ENCODE results near the gene ADARB2.

Gene ADARB2

GRCh38 chr10:1378473-1378872, 358.9 kb downstream of the ADARB2 start:
- no peak for DNase-seq (ENCODE audit: low read depth in 2 of 3, low spot score in 1 of 3)

GRCh38 chr10:1377740-1378397, 359.5 kb downstream of the ADARB2 start:
- no peak for DNase-seq (ENCODE audit: low read depth in 2 of 3, low spot score in 1 of 3)

GRCh38 chr10:1377231-1377630, 360.1 kb downstream of the ADARB2 start:
- no peak for DNase-seq (ENCODE audit: low read depth in 2 of 3, low spot score in 1 of 3)

GRCh38 chr10:1376384-1376945, 360.9 kb downstream of the ADARB2 start:
- no peak for DNase-seq (ENCODE audit: low read depth in 2 of 3, low spot score in 1 of 3)

GRCh38 chr10:1375346-1376170, 361.8 kb downstream of the ADARB2 start:
- DNase-seq (ENCODE audit: low read depth in 2 of 3, low spot score in 1 of 3): no peak

GRCh38 chr10:1374511-1375345, 362.6 kb downstream of the ADARB2 start:
- DNase-seq (ENCODE audit: low read depth in 2 of 3, low spot score in 1 of 3): no peak

- no peak for DNase-seq (ENCODE audit: low read depth in 2 of 3, low spot score in 1 of 3)
These were observed 364.0 kb downstream of the ADARB2 start for GRCh38 chr10:1373287-1373686.

- DNase-seq (ENCODE audit: low read depth in 2 of 3, low spot score in 1 of 3): no peak
These were observed 365.1 kb downstream of the ADARB2 start for GRCh38 chr10:1372212-1372611.

- no peak for DNase-seq (ENCODE audit: low read depth in 2 of 3, low spot score in 1 of 3)
These were observed 367.0 kb downstream of the ADARB2 start for GRCh38 chr10:1370298-1370697.

- no peak for DNase-seq (ENCODE audit: low read depth in 2 of 3, low spot score in 1 of 3)
These were observed 367.7 kb downstream of the ADARB2 start for GRCh38 chr10:1369665-1370064.

- DNase-seq (ENCODE audit: low read depth in 2 of 3, low spot score in 1 of 3): no peak
These were observed 368.1 kb downstream of the ADARB2 start for GRCh38 chr10:1369197-1369596.

- DNase-seq (ENCODE audit: low read depth in 2 of 3, low spot score in 1 of 3): peak in 1 of 3 donors; percentile 18
These were observed 368.5 kb downstream of the ADARB2 start for GRCh38 chr10:1368842-1369171.

GRCh38 chr10:1367938-1368841, 369.1 kb downstream of the ADARB2 start:
- DNase-seq (ENCODE audit: low read depth in 2 of 3, low spot score in 1 of 3): no peak

- DNase-seq (ENCODE audit: low read depth in 2 of 3, low spot score in 1 of 3): no peak
These were observed 370.4 kb downstream of the ADARB2 start for GRCh38 chr10:1366811-1367425.

- DNase-seq (ENCODE audit: low read depth in 2 of 3, low spot score in 1 of 3): no peak
These were observed 371.0 kb downstream of the ADARB2 start for GRCh38 chr10:1366322-1366691.

- no peak for DNase-seq (ENCODE audit: low read depth in 2 of 3, low spot score in 1 of 3)
These were observed 371.6 kb downstream of the ADARB2 start for GRCh38 chr10:1365540-1366321.

- no peak for DNase-seq (ENCODE audit: low read depth in 2 of 3, low spot score in 1 of 3)
These were observed 373.0 kb downstream of the ADARB2 start for GRCh38 chr10:1364151-1364910.

- no peak for DNase-seq (ENCODE audit: low read depth in 2 of 3, low spot score in 1 of 3)
These were observed 373.7 kb downstream of the ADARB2 start for GRCh38 chr10:1363446-1364121.
